Heart right ventricle (tissue), 16 donors: ENCODE data around the gene IL6ST. TPM values are rescaled to one million over a fixed set of nuclear protein-coding genes. Genes with fewer than 3 reads are reported as not detected.
"Not testable (repeated sequence)": the region's sequence is repeated elsewhere in the genome, so short reads cannot be mapped to it uniquely, and the experiment has no call there.

ENCODE experiments used
- ATAC-seq, 8 donors: fragments of 200-7000 bp; cut with Tn5 transposase; one replicate each; pipeline ENCODE4 v1.9.1; 2020; ENCODE audit warnings: mild to moderate bottlenecking in 8 of 8, moderate library complexity in 8 of 8, moderate number of reproducible peaks in 1 of 8
- DNase-seq, 2 donors: peaks; one replicate each; pipeline ENCODE4 v3.0.0-alpha.2; 2020
- H3K27ac ChIP-seq, 10 donors: fragments of 200-600 bp; sonication (generic) in 2 of 10; one replicate each; pipeline versions ENCODE4 v1.5.0 to v1.8.0; 2020 to 2022; ENCODE audit warnings: mild to moderate bottlenecking in 3 of 10
- H3K27me3 ChIP-seq, 7 donors: fragments of 200-600 bp; one replicate each; pipeline ENCODE4 v1.8.0; 2021 to 2022; ENCODE audit warnings: mild to moderate bottlenecking in 2 of 7
- H3K36me3 ChIP-seq, 9 donors: fragments of 200-600 bp; sonication (generic) in 1 of 9; one replicate each; pipeline versions ENCODE4 v1.5.0 to v1.8.0; 2020 to 2022; ENCODE audit warnings: mild to moderate bottlenecking in 2 of 9
- H3K4me1 ChIP-seq, 9 donors: fragments of 200-600 bp; sonication (generic) in 1 of 9; one replicate each; pipeline versions ENCODE4 v1.5.0 to v1.8.0; 2020 to 2022; ENCODE audit warnings: mild to moderate bottlenecking in 4 of 9
- H3K4me3 ChIP-seq, 10 donors: fragments of 200-600 bp; sonication (generic) in 2 of 10; one replicate each; pipeline versions ENCODE4 v1.5.0 to v1.8.0; 2020 to 2022; ENCODE audit warnings: mild to moderate bottlenecking in 7 of 10, moderate library complexity in 2 of 10
- H3K9me3 ChIP-seq, 11 donors: fragments of 200-600 bp in 10 of 11; sonication (generic) in 2 of 11; one replicate each; pipeline versions ENCODE4 v1.5.0 to v1.8.0; 2013 to 2022; ENCODE audit warnings: mild to moderate bottlenecking in 2 of 11, control low read depth in 1 of 11, moderate library complexity in 1 of 11
- CTCF ChIP-seq, 9 donors: fragments of 200-600 bp; sonication (generic) in 2 of 9; IDR thresholded peaks; one replicate each; pipeline versions ENCODE4 v1.5.0 to v1.8.0; 2021 to 2022; ENCODE audit warnings: antibody characterized with exemption in 9 of 9, mild to moderate bottlenecking in 5 of 9, moderate library complexity in 1 of 9
- WGBS, 2 donors: extraction: QIAGEN DNeasy Blood & Tissue Kit; methylation state at CpG; one replicate each; pipeline ENCODE4 v1.1.7; 2013; ENCODE audit warnings: inconsistent platforms in 1 of 2; 5-methylcytosine and 5-hydroxymethylcytosine counted together
- intact Hi-C, 10 donors: fragments of 100-400 bp; cut with DNase I; formaldehyde crosslinking; loops; one replicate each; pipeline versions ENCODE4 v1.11.1 to v1.14.2; 2022
- polyA plus RNA-seq, 2 donors: library from polyadenylated mRNA; stranded (reverse); fragments of 200-250 nt; gene quantifications; one replicate each; pipeline ENCODE4 v1.2.3, GENCODE V29; 2013
- total RNA-seq, 10 donors: library from RNA; stranded (reverse); fragmentation: NEBNext Ultra II Directional in 3 of 10; extraction: Animal tissue kit (Norgen Biotek cat#: 25700) in 3 of 10; gene quantifications; one replicate each; pipeline versions ENCODE4 v1.2.1 to v1.2.4, GENCODE V29; 2021 to 2023
- donor health status: Arrhythmogenic right ventricular cardiomyopathy.
- donor health status: ischemic (EF 13 %, LVEDD 7.1; RV severe dilation, severe dysfunction).
- donor health status: healthy with polysubstance abuse.
- donor health status: DM: no; HTN: yes; CAD: no.
- donor health status: DM: no; HTN: no; CAD: no.
- donor health status: ischemic (EF 25% LVEDD 6.9; RV normal size, moderate dysfunction).
- donor health status: ischemic (EF 25% LVEDD 5.7; RV mildly dilated, moderate dysfunction).
- donor health status: healthy.
- donor health status: DM: yes; HTN: yes; CAD: no.
- donor health status: Ischemic cardiomyopathy.
- donor health status: ischemic (EF 35%, LVEDD 5.7; RV mildly dilated, moderate dysfunction).
- donor health status: nonischemic (EF 11% LVEDD 7.7; RV severe dilation, severe dysfunction).
- donor health status: DM: yes; HTN: yes; CAD: no.
- donor health status: PGD.
- donor health status: ischemic (EF 29% LVEDD 5.4; RV normal size, mild dysfunction).
- donor health status: nonischemic (EF 23%, LVEDD 6.1; RV moderate dilation, normal function).

Gene IL6ST
- total and polyA plus RNA-seq, 12 donors: 23.7 to 190 (median 134) TPM

- TF ChIP-seq CTCF (IDR thresholded peaks at IDR 0.05): no peak
- no peak overlapping the region for H3K27ac ChIP-seq
- no peak overlapping the region for H3K4me3 ChIP-seq
- 96 to 98% methylated on average over 2 of the region's 2 CpGs for WGBS, 2 donors
- peaks cover 0 to 13% (median 0%) of the 10 kb centered on the region in 9 donors for H3K4me1 ChIP-seq
- DNase-seq: no peak
- H3K9me3 ChIP-seq: no peaks in the 10 kb centered on the region
- H3K36me3 ChIP-seq: no peaks in the 10 kb centered on the region
- ATAC-seq: no peak
- intact Hi-C loops: no loop called here
- no peaks in the 10 kb centered on the region for H3K27me3 ChIP-seq
Observed at GRCh38 chr5:56024810-56025150, 30.0 kb upstream of the IL6ST start.

GRCh38 chr5:56023296-56023695 is 28.5 kb upstream of the IL6ST start:
- H3K4me3 ChIP-seq: no peak overlapping the region
- no peak for DNase-seq
- H3K36me3 ChIP-seq: no peaks in the 10 kb centered on the region
- no peak overlapping the region for H3K27ac ChIP-seq
- TF ChIP-seq CTCF (IDR thresholded peaks at IDR 0.05): no peak
- H3K4me1 ChIP-seq: peaks cover 0 to 25% (median 0%) of the 10 kb centered on the region in 9 donors
- H3K27me3 ChIP-seq: no peaks in the 10 kb centered on the region
- whole genome bisulfite sequencing, 2 donors: 76% methylated on average over 7 of the region's 7 CpGs
- intact Hi-C loops: no loop called here
- no peaks in the 10 kb centered on the region for H3K9me3 ChIP-seq
- no peak for ATAC-seq

- Histone ChIP-seq H3K4me1 (peaks cover 0 to 14% (median 0%) of the 10 kb centered on the region in 9 donors), H3K27me3 (no peaks in the 10 kb centered on the region), H3K27ac (peak overlapping the region in 3 of 10 donors; percentile 13 to 56 (median 29)), H3K9me3 (no peaks in the 10 kb centered on the region), H3K4me3 (no peak overlapping the region), H3K36me3 (no peaks in the 10 kb centered on the region)
- ATAC-seq (no peak), DNase-seq (no peak)
- 86 to 88% methylated on average over 11 of the region's 11 CpGs for WGBS, 2 donors
- intact Hi-C loops: no loop called here
- no peak for TF ChIP-seq CTCF (IDR thresholded peaks at IDR 0.05)
Observed at GRCh38 chr5:56019306-56020272, 24.8 kb upstream of the IL6ST start.

GRCh38 chr5:56018832-56019231 is 24.1 kb upstream of the IL6ST start:
- 60 to 84% methylated on average over 1 of the region's 1 CpG for WGBS, 2 donors
- DNase-seq (no peak), ATAC-seq (no peak)
- H3K9me3 ChIP-seq: no peaks in the 10 kb centered on the region
- no peaks in the 10 kb centered on the region for H3K36me3 ChIP-seq
- intact Hi-C loops: no loop called here
- no peak overlapping the region for H3K27ac ChIP-seq
- no peak overlapping the region for H3K4me3 ChIP-seq
- TF ChIP-seq CTCF (IDR thresholded peaks at IDR 0.05): no peak
- no peaks in the 10 kb centered on the region for H3K27me3 ChIP-seq
- peaks cover 0 to 14% (median 0%) of the 10 kb centered on the region in 9 donors for H3K4me1 ChIP-seq

- H3K4me3 ChIP-seq, H3K27ac ChIP-seq, H3K27me3 ChIP-seq, ATAC-seq, DNase-seq, H3K9me3 ChIP-seq, intact Hi-C loops, H3K36me3 ChIP-seq: not testable (repeated sequence)
- peaks cover 0 to 33% (median 4%) of the 10 kb centered on the region in 9 donors for H3K4me1 ChIP-seq
- WGBS, 2 donors: 93 to 95% methylated on average over 11 to 23 of the region's 26 CpGs
Observed at GRCh38 chr5:56014701-56015100, 19.9 kb upstream of the IL6ST start.

- 84 to 86% methylated on average over 2 of the region's 5 CpGs for WGBS, 2 donors
- ATAC-seq, intact Hi-C loops: not testable (repeated sequence)
Observed at GRCh38 chr5:56013939-56014338, 19.2 kb upstream of the IL6ST start.

More at GRCh38 chr5:56013939-56014338, 19.2 kb upstream of the IL6ST start:
- H3K4me3 ChIP-seq, H3K36me3 ChIP-seq, H3K27me3 ChIP-seq, H3K27ac ChIP-seq, DNase-seq, H3K9me3 ChIP-seq: not testable (repeated sequence)
- peaks cover 0 to 25% (median 4%) of the 10 kb centered on the region in 9 donors for H3K4me1 ChIP-seq
